Anterior cingulate cortex (tissue), 58 donors: Measurements from ENCODE around the gene RNASE13.
A peak's percentile ranks its signal among the peaks of the same experiment; 100 is the strongest.

Source experiments
- DNase-seq, 58 donors: peaks; one replicate each; lab custom pipeline; 2025; lab: John Stamatoyannopoulos, UW

Gene RNASE13

GRCh38 chr14:21034707-21035106 lies at the start of gene RNASE13:
TSS of gene RNASE13 (minus strand) at chr14:21034807. CDS start at chr14:21034288, 519 bp downstream.
- no peak for DNase-seq

GRCh38 chr14:21084396-21084795 lies 49.8 kb upstream of the RNASE13 start:
- no peak for DNase-seq

GRCh38 chr14:21083565-21084325 lies 49.1 kb upstream of the RNASE13 start:
- no peak for DNase-seq

- DNase-seq, result no peak
Observed at GRCh38 chr14:21081521-21082142, 47.0 kb upstream of the RNASE13 start.

DNA sequence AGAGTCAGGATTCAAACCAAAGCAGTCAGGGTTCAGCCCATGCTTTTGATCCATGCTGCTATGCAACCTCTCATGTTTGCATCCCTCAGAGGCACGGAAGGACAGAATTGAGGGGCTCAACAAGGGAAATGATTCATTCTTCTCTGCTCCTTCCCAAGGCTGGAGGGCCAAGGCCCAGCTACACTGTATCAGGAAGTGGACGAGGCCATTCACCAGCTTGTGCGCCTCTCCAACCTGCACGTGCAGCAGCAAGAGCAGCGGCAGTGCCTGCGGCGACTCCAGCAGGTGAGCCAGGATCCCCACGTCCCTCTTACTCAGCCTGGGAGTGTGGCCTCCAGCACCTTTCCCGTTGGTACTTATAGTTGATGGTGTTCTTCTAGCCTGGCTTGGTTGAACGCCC lies 44.1 kb upstream of the RNASE13 start:
- DNase-seq, result no peak

GRCh38 chr14:21078287-21078686 lies 43.7 kb upstream of the RNASE13 start:
- DNase-seq, result peak in 30 of 58 donors; percentile 7 to 78 (median 40)

DNA sequence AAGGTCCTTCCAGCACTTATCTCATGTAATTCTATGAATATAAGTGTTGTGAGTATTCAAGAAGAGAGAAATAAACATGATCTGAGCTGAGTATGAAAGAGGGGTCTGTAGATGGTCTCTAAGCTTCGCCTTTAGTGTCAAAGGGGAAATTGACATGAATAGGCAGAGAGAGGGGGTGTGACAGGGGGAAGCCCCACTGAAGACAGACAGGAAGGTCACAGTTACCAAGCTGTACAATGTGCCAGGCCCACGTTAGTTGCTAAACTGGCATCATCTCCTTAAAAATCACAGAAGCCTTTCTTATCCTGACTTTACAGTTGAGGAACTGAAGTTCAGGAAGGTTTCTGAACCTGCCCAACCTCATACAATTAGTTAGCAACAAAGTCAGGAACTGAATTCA lies 43.1 kb upstream of the RNASE13 start:
- DNase-seq, result no peak

DNA sequence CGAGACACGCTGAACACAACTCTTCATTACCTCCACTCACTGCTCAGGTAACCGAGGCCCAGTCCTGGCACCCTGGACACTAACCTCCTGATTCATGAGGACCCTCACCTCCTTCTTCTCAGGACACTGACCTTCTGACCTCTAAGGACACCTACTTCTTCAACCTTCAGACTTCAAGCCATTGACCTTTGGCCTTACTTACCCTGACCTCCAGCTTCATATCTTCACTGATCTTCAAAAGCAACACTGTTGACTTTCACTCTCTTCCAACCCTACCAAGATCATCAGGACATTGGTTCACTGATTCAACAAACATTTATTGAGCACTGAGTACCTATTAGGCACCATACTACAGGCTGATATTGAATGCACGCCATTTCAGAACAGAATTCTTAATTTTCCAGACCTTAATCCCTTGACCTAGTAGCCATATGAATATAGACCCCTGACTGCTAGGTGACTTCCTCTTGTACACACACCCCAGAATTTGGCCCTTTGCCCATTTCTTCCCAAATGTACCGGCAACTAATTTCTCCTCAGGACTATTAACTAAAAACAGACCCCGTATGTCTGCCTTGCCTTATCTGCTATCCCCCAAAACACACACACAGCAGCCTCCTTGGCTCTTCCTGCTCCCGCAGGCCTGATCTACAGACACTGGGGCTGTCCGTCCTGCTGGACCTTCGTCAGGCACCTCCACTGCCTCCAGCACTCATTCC lies 41.3 kb upstream of the RNASE13 start:
- DNase-seq, result no peak

GRCh38 chr14:21074398-21075272 lies 40.0 kb upstream of the RNASE13 start:
- no peak for DNase-seq

DNA sequence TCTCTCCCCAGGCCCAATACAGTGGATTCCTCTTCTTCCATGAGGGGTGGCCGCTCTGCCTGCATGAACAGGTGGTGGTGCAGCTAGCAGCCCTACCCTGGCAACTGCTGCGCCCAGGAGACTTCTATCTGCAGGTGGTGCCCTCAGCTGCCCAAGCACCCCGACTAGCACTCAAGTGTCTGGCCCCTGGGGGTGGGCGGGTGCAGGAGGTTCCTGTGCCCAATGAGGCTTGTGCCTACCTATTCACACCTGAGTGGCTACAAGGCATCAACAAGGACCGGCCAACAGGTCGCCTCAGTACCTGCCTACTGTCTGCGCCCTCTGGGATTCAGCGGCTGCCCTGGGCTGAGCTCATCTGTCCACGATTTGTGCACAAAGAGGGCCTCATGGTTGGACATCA lies 39.3 kb upstream of the RNASE13 start:
- no peak for DNase-seq

DNA sequence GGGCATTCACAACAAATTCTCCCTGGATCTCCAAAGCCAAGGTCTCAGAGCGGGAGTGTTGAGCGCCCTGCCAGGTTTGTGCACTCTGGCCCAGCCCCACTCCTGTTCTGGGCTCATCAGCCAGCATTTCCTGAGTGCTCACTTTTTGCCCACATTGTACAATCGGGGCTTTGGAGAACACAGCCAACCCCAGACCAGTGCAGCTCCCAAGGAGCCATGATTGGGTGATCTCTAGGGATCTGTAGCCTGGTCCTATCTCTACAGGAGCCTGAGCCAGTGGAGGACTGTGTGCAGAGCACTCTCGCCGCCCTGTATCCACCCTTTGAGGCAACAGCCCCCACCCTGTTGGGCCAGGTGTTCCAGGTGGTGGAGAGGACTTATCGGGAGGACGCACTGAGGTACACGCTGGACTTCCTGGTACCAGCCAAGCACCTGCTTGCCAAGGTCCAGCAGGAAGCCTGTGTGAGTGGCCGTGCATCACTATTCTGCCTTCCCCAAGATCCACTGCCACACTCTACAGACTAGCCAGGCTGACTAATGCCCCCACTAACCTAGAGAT lies 38.3 kb upstream of the RNASE13 start:
- no peak for DNase-seq

- DNase-seq, result peak in 5 of 58 donors; percentile 8 to 35 (median 17)
Observed at GRCh38 chr14:21072031-21072473, 37.4 kb upstream of the RNASE13 start.

DNA sequence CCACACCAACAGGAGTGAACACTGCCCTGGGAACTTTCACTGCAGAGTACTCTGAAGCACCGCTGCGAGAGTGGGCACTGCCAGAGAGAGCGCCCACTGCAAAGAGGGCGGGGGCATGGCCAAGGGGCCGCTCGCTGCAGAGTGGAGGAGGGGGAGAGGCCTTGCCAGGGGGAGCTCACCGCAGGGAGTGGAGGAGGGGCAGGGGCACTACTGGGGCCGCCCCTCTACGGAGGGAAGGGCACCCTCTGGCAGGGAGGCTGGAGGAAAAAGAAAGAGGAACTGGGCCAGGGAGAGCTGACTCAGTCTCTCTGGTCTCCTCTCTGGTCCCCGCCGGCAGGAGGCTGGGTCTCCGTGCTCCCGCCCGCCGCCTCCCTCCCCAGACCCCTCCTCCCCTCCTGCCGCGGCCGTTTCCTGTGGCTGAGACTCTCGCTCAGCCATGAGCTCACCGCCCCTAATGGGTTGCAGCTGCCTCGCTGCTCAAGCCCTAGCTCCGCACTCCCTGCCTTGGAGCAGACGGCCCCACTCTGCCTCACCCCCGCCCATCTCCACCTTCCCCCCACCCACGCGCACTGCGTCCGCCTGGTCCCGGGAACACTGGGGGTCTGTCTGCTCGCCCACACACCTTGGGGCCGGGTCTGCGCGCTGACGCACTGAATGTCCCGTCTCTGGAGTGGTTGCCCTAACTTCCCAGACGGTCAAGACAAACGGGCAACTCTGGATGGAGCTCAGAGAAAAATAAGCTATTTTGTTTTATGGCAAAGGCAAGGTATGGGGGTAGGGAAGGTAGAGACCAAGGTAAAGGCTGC lies 36.8 kb upstream of the RNASE13 start:
- DNase-seq, result peak in 55 of 58 donors; percentile 15 to 86 (median 68)

- DNase-seq, result peak in 34 of 58 donors; percentile 23 to 75 (median 52)
Observed at GRCh38 chr14:21070610-21071224, 36.1 kb upstream of the RNASE13 start.

DNA sequence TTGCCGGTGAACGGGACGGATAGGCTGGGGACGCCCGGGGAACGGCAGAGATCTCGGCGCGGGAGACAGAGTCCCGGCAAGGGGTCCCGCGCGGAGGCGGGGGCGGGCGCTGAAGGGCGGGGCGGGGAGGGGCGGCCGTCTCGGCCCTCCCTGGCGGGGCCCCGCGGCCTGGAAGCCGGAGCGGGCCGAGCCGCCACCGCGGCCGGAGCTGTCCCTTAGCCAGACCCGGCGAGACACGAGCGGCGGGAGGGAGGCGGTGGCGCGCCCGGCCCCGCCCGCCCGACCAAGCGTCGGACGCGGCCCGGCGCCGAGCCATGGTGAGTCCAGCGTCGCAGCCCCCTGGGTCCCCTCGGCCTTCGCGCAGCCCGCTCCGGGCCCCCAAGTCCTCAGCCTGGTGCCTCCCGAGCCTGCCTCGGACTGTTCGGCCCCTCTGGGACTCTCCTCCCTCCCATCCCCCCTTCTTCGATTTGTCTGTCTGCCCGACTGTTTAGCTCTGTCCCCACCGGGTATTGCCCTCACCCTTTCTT lies 35.5 kb upstream of the RNASE13 start, which contains the start of gene ARHGEF40:
Gene ARHGEF40, plus strand, starts transcription at position 222 of the 527 bp plus-strand sequence. Its CDS starts 93 bp downstream, at position 315.
- peak in 52 of 58 donors; percentile 26 to 82 (median 62) for DNase-seq

GRCh38 chr14:21069388-21070082 lies 34.9 kb upstream of the RNASE13 start:
- peak in 51 of 58 donors; percentile 18 to 77 (median 59) for DNase-seq
